NCI-H2081 (cell line): ENCODE measurements around the gene ARFGEF3.

ENCODE experiments used
- DNase-seq, 2 experiments: peaks; one replicate each; lab custom pipeline; 2025; lab: John Stamatoyannopoulos, UW

The ARFGEF3 gene

DNA sequence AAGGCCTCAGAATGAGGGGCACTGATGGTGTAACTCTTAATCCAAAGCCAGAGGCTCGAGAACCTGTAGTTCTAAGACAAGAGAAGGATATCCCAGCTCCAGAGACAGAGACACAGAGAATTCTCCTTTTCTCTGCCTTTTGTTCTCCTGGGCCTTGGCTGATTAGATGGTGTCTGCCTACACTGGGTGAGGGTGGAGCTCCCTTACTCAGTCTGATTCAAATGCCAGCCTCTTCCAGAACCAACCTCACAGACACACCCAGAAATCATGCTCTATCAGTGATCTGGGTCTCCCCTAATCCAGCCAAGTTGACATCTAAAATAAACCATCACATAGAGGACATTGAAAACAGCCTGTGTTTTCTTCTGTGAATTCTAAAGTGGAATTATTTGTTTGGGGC, 148.0 kb downstream of the ARFGEF3 start:
- no peak for DNase-seq

DNA sequence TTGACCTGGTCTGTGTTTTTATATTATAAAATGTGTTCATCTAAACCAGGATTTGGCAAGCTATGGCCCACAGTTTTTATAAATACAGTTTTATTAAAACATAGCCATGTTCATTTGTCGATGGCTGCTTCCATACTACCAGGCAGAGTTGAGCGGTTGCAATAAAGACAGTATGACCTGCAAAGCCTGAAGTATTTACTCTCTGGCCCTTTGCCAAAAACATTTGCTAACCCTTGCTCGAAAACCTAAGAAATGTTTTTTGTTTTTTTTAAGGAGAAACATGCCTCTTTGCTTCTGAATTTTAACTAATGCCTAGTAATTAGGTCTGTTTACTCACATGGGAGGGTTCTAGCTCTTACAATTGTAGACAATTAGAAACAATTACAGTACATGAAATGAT, 148.6 kb downstream of the ARFGEF3 start:
- DNase-seq: peak; percentile 67 to 77

DNA sequence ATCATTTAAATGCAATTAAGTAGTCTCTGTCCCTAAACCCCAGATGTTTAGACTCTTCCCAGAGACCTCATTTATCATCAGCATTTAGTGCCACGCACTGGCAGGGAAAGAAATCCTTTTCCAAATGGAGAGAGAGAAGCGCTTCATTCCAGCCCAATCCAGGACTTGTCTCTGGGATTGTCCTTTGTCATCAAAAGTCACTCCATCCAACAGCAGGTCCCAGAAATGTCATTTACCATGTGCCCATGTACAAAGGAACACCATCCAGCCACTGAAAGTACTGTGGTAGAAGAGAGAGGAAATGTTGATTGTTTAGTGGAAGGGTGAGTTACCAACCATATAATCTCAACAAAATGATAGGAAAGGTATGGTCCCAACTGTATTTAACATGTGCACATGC, 149.1 kb downstream of the ARFGEF3 start:
- peak in 1 of 2 experiments; percentile 7 for DNase-seq

- no peak for DNase-seq
These were observed 149.5 kb downstream of the ARFGEF3 start for GRCh38 chr6:138311268-138311667.

DNA sequence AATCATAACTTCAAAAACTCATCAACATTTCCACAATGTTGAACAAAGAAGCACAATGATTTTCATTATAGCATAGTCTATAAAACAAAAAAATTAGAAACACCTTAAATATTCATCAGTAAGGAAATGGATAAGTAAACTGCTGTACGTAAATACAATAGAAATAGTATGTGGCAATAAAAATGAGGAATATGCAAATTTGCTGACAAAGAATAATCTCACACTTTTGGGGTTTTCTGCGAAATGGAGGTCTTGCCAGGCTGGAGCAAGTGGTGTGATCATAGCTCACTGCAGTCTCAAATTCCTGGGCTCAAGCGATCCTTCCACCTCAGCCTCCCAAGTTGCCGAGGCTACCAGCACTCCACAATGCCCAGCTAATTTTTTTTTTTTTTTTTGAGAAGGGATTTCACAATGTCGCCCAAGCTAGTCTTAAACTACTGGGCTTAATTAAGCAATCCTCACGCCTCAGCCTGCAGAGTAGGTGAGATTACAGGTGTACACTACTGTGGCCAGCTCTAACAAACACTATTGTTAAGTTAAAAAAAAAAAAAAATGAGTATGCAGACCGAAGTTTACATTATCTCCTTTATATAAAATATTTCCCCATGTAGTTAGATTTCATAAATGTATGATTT, 157.1 kb downstream of the ARFGEF3 start:
- no peak for DNase-seq

DNA sequence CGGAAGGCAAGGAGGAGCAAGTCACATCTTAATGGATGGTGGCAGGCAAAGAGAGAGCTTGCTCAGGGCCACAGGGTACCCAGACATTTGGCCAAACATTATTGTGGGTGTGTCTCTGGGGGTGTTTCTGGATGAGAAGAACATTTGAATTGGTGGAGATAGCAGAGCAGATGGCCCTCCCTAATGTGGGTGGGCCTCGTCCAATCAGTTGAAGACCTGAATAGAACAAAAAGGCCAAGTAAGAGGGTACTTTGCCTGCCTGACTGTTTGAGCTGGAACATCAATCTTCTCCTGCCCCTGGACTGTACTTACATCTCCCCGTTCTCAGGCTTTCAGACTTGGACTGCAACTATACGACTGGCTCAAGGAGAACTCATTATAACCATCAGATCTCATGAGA, 160.2 kb downstream of the ARFGEF3 start:
- no peak for DNase-seq

DNA sequence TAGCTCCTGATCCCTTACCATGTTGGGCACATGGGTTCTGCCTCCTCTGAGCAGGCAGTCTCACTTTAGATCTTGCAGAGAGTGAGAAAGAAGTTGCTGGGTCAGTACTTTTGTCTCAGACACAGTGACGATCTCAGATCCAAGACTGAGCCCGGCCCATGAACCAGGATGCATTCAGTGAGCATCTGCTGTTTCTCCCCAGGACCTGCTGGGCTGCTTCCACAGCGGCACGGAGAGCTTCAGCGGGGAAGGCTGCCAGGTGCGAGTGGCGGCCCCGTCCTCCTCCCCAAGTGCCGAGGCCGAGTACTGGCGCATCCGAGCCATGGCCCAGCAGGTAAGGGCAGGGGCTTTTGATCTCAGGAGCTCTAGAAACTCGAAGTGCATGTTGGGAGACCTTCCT, 162.1 kb downstream of the ARFGEF3 start:
- DNase-seq: no peak

GRCh38 chr6:138328210-138328609, 166.5 kb downstream of the ARFGEF3 start:
- no peak for DNase-seq

DNA sequence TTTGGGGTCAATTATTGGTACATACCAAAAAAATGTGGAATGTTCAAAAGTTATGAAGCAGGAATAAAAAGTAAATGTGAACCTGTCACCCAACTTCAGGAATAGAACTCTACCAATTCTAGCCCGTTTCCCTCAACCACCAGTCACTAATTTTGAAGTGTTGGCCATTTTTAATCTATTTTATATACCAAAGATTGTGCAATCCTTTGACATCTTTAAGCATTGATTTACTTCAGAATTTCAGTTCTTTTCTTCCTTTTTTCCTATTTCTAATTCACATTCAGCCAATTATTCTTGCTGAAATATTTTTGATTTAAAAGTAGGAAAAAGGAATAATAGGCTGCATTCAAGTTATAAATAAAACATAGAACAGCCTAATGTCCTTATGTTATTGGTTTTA, 169.0 kb downstream of the ARFGEF3 start:
- DNase-seq: no peak

DNA sequence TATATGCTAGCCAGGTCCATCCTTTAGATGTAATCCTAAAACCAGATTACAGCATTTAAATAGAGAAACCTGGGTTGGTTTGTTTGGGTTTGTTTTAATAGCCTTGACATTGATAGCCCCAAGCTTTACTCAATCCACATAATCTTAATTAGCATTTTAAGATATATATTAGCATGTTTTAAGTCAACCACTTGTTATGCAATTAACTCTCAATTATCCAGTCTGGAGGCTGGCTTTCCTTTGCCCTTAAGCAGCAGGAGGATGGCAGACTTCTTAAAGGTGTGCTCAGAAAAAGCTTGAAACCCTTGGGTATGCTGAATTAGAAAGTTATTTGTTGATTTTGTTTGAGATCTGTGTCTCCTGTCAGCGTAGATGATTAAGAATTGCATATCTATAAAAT, 169.7 kb downstream of the ARFGEF3 start:
- DNase-seq: no peak

GRCh38 chr6:138331984-138332383, 170.2 kb downstream of the ARFGEF3 start:
- DNase-seq: no peak

DNA sequence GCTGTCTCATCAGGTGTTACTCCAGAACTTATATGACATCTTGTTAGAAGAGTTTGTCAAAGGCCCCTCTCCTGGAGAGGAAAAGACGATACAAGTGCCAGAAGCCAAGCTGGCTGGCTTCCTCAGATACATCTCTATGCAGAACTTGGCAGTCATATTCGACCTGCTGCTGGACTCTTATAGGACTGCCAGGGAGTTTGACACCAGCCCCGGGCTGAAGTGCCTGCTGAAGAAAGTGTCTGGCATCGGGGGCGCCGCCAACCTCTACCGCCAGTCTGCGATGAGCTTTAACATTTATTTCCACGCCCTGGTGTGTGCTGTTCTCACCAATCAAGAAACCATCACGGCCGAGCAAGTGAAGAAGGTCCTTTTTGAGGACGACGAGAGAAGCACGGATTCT, 172.3 kb downstream of the ARFGEF3 start:
- no peak for DNase-seq

DNA sequence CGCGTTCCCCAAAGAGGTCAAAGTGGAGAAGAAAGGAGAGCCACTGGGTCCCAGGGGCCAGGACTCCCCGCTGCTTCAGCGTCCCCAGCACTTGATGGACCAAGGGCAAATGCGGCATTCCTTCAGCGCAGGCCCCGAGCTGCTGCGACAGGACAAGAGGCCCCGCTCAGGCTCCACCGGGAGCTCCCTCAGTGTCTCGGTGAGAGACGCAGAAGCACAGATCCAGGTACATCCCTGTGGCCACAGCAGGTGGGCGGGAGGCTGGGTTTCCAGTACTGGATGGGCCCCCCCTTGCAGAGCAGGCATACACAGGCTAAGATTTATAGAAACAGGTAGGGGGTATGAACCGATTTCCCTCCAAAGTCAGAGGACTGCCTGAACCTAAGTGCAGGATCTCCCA, 173.2 kb downstream of the ARFGEF3 start:
- DNase-seq: no peak

DNA sequence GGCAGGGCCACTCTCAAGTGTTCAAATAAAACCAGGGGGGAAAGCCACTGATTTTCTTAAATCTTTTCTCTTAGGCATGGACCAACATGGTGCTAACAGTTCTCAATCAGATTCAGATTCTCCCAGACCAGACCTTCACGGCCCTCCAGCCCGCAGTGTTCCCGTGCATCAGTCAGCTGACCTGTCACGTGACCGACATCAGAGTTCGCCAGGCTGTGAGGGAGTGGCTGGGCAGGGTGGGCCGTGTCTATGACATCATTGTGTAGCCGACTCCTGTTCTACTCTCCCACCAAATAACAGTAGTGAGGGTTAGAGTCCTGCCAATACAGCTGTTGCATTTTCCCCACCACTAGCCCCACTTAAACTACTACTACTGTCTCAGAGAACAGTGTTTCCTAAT, 174.5 kb downstream of the ARFGEF3 start:
- DNase-seq: no peak

DNA sequence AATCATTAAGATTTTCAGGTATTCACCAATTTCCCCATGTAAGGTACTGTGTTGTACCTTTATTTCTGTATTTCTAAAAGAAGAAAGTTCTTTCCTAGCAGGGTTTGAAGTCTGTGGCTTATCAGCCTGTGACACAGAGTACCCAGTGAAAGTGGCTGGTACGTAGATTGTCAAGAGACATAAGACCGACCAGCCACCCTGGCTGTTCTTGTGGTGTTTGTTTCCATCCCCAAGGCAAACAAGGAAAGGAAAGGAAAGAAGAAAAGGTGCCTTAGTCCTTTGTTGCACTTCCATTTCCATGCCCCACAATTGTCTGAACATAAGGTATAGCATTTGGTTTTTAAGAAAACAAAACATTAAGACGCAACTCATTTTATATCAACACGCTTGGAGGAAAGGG, 175.3 kb downstream of the ARFGEF3 start:
- DNase-seq: no peak

GRCh38 chr6:138339024-138339423, 177.3 kb downstream of the ARFGEF3 start:
- no peak for DNase-seq

- DNase-seq: no peak
These were observed 179.4 kb downstream of the ARFGEF3 start for GRCh38 chr6:138341176-138341575.

- no peak for DNase-seq
These were observed 181.4 kb downstream of the ARFGEF3 start for GRCh38 chr6:138343112-138343511.

DNA sequence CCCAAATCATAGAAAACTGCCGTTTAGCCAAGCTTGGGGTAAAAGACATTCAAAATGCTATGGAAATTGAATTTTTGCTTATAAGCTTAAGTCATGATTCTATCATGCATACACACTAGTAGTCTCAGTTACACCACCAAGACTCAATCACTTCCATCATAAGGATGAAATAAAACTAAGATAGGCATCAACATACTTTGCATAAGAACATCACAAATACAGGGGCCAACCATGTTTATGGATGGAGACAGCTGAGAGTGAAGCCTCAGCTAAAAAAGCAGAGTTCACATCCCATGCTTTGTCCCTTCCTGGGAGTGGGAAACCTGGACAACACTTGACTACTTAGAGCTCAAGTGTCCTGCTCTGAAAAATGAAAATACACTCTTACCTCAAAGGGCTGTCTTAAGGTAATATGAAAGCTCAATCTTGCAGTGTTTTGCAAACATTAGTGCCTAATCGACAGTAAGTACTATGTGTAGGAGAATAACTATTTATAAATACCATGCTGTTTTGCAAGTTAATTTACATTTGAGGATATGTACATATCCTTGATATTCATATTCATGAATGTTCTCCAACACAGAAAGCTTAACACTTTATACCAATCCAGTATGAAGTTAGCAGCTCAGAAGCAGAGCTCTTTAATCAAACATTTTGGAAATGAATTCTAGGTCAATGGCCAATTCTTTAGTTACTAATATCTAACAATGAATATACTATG, 184.0 kb downstream of the ARFGEF3 start:
- no peak for DNase-seq

DNA sequence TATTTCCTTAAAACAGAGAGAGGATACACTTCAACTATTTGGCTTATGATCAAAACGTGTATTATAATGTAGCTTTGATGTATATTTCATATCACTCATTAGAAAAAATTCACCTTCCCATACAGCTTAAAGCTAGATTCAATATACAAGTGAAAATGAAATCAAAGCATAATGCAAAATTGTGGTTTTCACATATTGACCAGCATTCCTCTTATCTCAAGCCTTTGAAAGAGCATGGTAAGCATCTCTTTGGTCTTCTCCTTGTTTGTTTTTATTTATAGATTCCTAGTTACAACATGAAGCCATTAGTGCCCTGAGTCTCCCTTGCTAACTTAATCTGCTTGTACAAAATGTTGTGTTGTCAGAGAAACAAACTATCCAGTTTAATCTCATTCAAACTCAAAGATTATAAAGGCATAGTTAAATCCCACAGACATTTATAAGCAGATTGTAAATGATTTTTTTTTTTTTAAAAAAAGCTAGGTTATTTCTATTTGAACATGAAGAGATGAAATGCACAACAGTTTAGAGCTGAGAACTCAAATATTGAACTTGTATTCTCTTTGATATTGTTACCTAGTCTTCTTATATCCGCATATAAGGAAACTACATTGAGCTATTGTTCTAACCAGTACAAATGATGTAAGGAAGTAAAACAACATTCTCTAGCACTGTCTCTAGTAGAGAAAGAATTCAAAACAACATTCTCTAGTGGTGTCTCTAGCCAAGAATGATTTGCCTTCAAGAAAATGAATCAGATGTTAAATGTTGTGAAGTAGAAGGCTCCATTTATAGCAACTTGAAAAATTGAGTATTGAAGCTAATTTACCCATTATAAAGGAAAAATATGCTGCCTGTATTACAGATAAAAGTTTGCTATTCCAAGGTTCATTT, 184.8 kb downstream of the ARFGEF3 start:
- DNase-seq: no peak

DNA sequence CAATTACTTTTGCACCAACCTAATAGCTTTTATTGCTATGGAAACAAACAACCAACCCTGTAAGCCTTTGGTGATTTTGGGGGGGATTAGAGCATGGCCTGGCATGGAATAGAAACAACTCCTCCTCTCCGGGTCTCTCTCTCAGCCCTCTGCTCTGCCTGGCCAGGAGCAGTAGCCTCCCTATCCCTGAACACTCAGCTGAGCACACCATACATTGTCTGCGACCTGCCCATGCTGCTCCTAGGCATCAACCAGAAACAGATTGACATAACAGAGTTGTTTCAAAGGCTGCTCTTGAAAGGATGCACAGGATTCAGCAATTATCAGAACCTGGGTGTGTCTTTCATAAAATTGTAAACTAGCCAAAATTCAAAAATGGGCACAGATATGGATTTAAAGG, 186.1 kb downstream of the ARFGEF3 start:
- DNase-seq: no peak

DNA sequence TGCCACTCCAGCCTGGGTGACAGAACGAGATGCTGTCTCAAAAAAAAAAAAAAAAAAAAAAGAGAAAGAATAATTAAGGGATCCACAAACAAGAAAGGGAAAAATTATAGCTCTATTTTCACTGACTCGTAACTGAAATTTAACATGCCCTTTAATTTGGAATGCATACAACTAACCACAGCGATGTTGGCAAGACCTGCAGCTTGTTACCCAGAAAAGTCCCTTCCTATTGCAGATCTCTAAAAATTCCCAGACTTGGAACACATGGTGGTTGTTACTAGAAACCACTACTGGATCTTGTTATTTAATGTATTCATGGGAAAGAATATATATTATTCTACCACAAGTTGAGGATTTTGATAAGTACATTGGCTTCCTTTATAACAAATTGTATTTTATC, 188.2 kb downstream of the ARFGEF3 start:
- no peak for DNase-seq

- DNase-seq: no peak
These were observed 196.2 kb downstream of the ARFGEF3 start for GRCh38 chr6:138357928-138358327.
